Activated CD4-positive, alpha-beta T cell treated with anti-CD3 and anti-CD28 coated beads for 48 hours (primary cell): ENCODE results near the gene STX10.
A peak's percentile ranks its signal among the peaks of the same experiment; 100 is the strongest.
"Not testable (repeated sequence)": the region's sequence is repeated elsewhere in the genome, so short reads cannot be mapped to it uniquely, and the experiment has no call there.

Experiments used
- DNase-seq: peaks from one replicate; pipeline ENCODE4 v3.0.0-alpha.2; 2020

Gene STX10

GRCh38 chr19:13164343-13165161 lies 14.4 kb upstream of the STX10 start:
- DNase-seq, result peak; percentile 50

- DNase-seq, result peak; percentile 78
These were observed 13.6 kb upstream of the STX10 start for GRCh38 chr19:13163609-13164342.

GRCh38 chr19:13162724-13163608 lies 12.8 kb upstream of the STX10 start:
- DNase-seq, result peak; percentile 95

DNA sequence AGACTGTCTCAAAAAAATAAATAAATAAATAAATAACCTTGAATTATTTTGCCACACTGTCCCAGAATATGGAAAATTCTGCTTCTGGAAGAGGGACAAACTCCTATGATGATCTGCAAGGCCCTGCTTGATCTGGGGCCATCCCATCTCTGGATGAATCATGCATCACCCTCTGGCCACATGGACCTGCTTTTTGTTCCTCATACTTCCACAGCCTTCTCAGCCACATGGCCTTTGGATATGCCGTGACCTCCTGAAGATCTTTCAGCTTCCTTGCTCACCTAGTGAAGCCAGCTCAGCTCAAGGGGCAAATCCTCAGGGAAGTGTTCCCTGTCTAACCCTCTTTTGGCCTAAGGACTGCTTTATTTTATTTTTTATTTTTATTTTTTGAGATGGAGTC lies 10.4 kb upstream of the STX10 start:
- no peak for DNase-seq

DNA sequence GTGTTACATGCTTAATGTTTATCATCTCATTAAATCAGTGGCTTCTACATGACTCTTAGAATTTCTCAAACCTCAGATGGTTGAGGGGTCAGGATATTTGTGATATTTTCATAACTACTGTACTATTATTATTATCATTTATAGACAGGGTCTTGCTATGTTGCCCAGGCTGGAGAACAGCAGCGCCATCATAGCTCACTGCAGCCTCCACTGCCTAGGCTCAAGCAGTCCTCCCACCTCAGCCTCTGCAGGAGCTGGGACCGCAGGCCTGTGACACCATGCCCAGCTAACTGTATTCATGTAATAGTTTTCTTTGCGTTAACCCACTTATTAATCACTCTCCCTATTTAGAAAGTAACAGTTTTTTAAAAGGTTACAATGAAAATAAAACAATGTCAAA lies 9.5 kb upstream of the STX10 start:
- DNase-seq, result no peak

DNA sequence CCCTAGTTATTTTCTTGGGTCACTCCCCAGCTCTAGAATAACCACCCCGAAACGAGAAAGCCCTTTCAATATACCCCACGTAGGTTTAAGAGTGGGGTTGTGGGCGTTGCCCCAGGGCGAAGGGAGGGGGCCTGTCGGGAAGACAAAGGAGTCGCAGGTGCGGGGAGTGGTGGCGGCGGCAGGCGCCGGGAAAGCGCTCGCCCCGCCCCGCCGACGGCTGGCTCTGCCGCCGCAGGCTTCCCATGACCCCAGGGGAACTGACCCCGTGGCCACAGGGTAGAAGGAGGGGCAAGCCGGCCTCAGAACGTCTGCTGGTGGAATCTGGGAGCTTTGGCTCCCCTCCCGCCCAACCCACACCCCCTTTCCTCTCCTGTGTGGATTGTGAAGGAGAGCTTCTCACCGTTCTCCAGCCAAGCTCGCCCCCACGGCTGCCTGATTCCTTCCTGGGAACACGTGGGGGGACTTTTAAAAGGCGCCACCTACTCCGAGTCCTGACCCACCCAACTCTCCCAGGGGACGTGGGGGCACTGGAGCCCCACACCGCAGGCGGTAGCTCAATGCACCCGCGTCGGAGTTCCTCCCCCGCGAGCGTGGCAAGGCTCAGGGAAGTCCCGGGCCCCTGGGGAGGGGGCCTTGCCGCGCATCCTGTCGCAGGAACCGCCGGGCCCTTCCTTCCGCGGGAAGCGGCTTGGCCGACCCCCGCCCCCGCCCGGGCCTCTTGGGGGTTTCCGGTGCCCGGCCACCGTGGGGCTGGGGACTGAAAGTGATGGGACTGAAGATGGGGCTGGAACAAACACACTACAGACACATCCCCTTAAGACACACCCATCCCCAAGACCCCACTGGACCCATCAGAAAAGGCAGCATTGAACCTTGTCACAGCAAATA lies 5.5 kb upstream of the STX10 start:
- peak; percentile 69 for DNase-seq

DNA sequence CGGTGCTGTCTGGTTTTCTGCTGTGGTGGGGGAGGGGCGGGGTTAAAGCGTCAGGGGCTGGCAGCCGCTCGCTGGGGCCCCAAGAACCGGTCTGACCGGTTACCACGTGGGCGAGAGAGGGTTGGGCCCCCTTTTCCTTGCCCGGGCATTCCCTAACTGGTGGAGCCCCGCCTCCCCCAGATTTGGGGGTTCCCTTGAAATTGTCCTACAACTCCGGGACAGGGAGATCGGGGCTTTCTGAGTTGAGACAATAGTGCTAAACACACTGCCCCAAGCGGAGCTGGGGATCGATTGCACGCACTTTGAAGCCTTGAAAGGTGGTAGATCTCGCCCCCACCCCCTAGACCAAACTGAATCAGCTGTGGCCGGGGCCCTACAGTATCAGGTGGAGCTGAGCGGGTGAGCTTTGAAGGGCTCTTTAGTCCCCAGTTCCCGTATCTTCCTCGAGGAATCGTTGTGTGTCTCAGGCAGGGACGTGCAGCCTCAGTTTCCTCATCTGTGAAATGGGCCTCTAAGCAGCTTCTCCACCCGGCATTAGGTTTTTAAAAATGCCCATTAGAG lies 4.8 kb upstream of the STX10 start:
- peak; percentile 90 for DNase-seq

DNA sequence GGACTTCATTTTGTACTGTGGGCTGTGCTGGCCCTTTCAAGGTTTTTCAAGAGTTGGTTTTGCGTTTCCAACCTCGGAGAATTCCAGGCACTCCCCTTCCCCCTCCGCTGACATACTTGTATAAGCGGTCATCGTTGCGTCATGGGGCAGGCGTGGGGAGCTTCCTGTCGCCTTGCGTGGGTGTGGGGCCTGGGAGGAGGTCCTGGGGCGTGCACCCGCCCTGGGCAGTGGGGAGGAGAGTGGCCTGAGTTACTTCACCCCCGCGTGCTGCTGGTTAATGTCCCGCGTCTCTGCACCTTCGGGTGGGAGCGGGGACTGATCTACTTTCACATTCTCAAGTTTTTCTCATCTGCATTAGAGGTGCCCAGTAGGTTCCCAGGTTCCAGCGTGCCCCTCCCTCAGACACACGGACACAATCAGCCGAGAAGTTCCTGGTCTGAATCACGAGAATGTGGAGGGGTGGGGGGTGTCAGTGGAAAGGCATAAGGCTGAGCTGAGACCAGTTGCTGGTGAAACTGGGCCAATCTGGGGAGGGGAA lies 4.1 kb upstream of the STX10 start:
- DNase-seq, result peak; percentile 81

GRCh38 chr19:13153569-13154240 lies 3.5 kb upstream of the STX10 start:
- DNase-seq, result peak; percentile 35

- peak; percentile 98 for DNase-seq
These were observed 2.9 kb upstream of the STX10 start for GRCh38 chr19:13152974-13153568.

DNA sequence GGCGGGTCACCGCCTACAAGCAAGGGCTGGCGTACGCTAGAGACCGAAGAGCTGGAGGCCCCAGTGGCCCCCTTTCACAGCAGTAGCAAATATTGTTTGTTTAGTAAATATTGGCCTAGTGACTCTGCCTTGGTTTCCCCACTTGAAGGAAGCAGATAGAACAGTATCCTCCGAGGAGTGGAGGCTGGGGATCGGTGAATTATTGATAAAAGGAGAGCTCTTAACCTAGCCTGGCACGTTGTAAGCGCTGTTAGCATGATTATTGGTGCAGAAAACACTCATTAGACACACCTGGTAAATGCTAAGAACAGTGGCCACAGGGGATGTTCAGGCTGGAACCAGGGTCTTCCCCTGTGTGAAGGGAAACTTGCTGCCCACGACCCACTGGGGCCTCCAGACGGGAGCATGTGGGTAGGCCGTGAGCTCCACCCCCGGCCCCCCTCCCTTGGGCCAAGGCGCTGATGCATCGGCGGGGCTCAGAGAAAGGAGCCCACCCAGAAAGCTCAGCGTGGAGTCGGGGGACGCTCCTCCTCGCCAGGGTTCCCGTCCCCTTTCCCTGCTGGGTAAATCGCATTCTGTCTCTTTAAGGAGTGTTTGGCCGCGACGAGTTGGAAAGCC lies 2.3 kb upstream of the STX10 start:
- DNase-seq, result no peak

DNA sequence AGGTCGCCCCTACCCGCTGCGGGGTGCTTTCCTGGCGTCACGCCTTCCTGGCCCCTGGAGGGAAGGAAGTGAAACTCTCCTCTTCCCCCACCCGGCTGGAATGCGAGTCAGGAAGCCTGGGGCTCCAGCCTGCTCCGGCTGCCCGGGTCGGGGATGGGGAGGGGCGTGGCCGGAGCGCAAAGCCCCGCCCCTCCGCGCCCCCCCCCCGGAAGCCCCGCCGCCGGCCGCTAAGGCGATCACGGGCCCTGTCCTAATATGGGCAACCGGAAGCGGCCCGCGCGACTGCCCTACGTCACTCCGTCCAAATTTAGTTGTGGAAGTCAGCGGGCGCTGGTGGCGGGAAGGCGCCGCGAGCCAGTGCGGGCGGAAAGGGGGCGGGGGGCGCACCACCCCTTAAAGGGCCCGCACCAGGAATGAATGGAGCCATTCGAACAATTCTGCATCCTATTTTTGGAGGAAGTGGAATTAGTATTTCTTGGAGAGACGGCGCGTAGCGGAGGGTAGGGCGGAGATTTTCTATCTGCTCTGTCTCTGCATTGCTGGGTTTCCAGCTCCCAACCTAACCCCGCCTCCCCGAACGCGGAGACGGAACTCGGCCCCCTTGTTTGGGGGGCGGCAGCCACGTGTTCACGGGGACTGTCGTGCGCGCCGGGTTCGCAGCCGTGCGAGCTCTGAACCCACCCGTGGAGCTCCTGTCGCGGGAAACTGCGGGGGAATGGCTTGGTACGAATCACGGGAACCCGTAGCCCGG lies 1.6 kb upstream of the STX10 start:
- peak; percentile 97 for DNase-seq

GRCh38 chr19:13150931-13151604 lies 893 bp upstream of the STX10 start:
- peak; percentile 42 for DNase-seq

DNA sequence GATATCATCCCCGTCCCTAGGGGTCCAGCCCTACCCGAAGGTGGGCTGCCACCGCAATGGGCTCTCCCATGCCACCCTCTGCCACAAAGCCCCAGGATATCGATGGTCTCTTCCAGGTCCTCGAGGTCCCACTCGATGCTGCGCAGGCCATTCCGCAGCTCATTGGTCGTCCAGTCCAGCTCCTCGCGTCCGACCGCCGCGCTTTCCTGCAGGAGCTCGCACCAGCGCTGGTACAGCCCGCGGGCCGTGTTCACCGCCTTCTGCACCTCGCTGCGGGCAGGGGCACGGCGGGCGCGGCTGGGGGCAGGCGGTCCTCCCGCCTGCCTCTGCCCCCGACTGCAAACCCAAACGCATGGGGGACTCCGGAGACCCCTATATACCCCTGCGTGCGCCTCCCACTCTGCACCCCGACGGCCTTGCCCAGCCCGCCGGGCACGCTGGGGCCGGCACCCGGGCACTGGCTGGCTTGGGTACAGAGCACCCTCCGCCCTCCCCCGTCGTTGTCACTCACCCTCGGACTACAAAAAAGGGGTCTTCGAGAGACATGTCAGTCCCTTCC lies 468 bp downstream of the STX10 start:
- peak; percentile 58 for DNase-seq

DNA sequence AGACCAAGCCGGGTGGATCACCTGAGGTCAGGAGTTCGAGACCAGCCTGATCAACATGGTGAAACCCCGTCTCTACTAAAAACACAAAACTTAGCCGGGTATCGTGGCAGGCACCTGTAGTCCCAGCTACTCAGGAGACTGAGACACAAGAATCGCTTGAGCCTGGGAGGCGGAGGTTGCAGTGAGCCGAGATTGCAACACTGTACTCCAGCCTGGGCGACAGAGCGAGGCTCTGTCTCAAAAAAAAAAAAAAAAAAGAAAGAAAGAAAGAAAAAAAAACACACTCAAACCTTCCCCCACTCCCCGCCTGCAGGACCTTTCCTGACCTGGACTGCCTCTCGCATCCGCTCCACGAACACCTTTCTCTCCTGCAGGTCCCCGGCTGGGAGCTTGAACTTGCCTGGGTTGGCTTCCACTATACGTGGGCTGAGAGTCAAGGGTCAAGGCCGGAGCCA lies 975 bp downstream of the STX10 start:
- DNase-seq, result not testable (repeated sequence)

- peak; percentile 27 for DNase-seq
These were observed 3.2 kb downstream of the STX10 start for GRCh38 chr19:13146763-13147563.

DNA sequence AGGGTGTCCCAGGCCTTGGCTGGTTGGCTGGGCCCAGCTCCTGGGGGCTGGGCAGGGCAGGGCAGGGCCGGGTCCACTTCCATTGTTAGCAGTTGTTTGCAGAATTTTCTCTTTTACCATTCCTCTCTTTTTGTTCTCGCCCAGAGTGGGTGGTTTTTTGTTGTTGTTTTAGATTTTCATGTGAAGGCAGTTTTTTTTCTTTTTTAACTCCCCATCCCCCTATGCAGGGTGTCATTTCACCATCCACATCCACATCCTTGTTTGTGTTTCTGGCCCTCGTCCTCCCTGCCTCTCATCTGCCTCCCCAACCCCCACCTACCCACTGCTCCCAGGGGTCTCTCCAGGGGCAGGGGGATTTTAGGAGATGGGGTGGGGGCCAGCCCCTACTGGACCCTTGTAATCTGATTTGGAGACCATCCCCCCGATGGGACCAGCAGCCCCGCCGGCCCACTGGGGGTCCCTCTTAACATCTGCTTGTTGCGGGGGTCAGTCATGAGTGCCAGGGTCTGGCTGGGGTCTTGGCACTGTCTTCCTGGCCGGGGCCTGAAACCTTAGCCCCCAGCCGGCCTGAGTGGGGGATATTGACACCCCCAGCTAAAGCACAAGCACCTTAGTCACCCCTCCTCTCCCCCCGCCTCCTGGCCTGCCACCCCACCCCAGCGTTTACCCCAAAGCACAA lies 10.4 kb downstream of the STX10 start:
- no peak for DNase-seq
